OCI-LY7 (cell line): ENCODE measurements around the gene ATP11C. TPM values are rescaled to one million over a fixed set of nuclear protein-coding genes. Genes with fewer than 3 reads are reported as not detected.

Source experiments
- Bru-seq: library from RNA; stranded (reverse); fragments of 400-500 nt; gene quantifications from one replicate; lab custom pipeline; 2021; lab: Mats Ljungman, UMichigan
- BruChase-seq, 2 experiments: library from RNA; stranded (reverse); fragments of 400-500 nt; gene quantifications; one replicate each; lab custom pipeline; 2021; lab: Mats Ljungman, UMichigan
- BruUV-seq: library from RNA; stranded (reverse); fragments of 400-500 nt; replicated peaks from 2 replicates; lab custom pipeline; 2021; lab: Mats Ljungman, UMichigan
- CTCF ChIA-PET: fragments of 300-600 bp; sonication (Branson Sonifier 250); formaldehyde crosslinking; loops from one replicate; lab custom pipeline; 2022; ENCODE audit warnings: antibody characterized with exemption; ENCODE audit not compliant: unreplicated experiment; lab: Charles Lee
- POLR2A ChIA-PET: fragments of 300-600 bp; sonication (Branson Sonifier 250); formaldehyde crosslinking; loops from one replicate; lab custom pipeline; 2022; ENCODE audit warnings: antibody characterized with exemption; lab: Charles Lee
- DNase-seq: peaks from one replicate; pipeline ENCODE4 v3.0.0-alpha.2; 2015; ENCODE audit warnings: low spot score
- H2AFZ ChIP-seq: fragments of 200-600 bp; sonication (generic), shearing (Covaris generic); 2 replicates; pipeline ENCODE4 v1.6.1; 2014; ENCODE audit warnings: mild to moderate bottlenecking, antibody characterized with exemption, low read length, moderate library complexity
- H3K27ac ChIP-seq: fragments of 200-600 bp; sonication (generic); 2 replicates; pipeline ENCODE4 v1.5.1; 2014; ENCODE audit warnings: mixed run types, low read depth, mild to moderate bottlenecking, moderate library complexity, low read length, inconsistent platforms; ENCODE audit not compliant: poor library complexity, severe bottlenecking
- H3K36me3 ChIP-seq: fragments of 200-600 bp; sonication (generic); 2 replicates; pipeline ENCODE4 v1.6.1; 2014; ENCODE audit warnings: mild to moderate bottlenecking, antibody characterized with exemption, low read length, moderate library complexity, mixed read lengths; ENCODE audit not compliant: insufficient read depth
- H3K4me1 ChIP-seq: fragments of 200-600 bp; sonication (generic); 2 replicates; pipeline ENCODE4 v1.5.1; 2014; ENCODE audit warnings: mild to moderate bottlenecking, low read length; ENCODE audit not compliant: insufficient read depth, poor library complexity, severe bottlenecking
- H3K4me2 ChIP-seq: fragments of 200-600 bp; sonication (generic); 2 replicates; pipeline ENCODE4 v1.6.1; 2014; ENCODE audit warnings: mild to moderate bottlenecking, low read length
- H3K4me3 ChIP-seq: fragments of 200-600 bp; sonication (generic); 2 replicates; pipeline ENCODE4 v1.5.1; 2014; ENCODE audit warnings: mild to moderate bottlenecking, low read depth, low read length; ENCODE audit not compliant: poor library complexity, severe bottlenecking
- H3K79me2 ChIP-seq: fragments of 200-600 bp; sonication (generic); 2 replicates; pipeline ENCODE4 v1.6.1; 2016; ENCODE audit warnings: low read depth, mild to moderate bottlenecking, low read length, moderate library complexity, mixed read lengths; ENCODE audit not compliant: insufficient read depth
- H3K9me2 ChIP-seq: fragments of 200-600 bp; sonication (generic); 2 replicates; pipeline ENCODE4 v1.6.1; 2016; ENCODE audit warnings: mild to moderate bottlenecking, low read length, mixed read lengths; ENCODE audit not compliant: insufficient read depth
- H3K9me3 ChIP-seq: fragments of 200-600 bp; sonication (generic); 2 replicates; pipeline ENCODE4 v1.6.1; 2014; ENCODE audit warnings: mild to moderate bottlenecking, mixed run types, low read length, mixed read lengths
- H4K20me1 ChIP-seq: fragments of 200-600 bp; sonication (generic); 2 replicates; pipeline ENCODE4 v1.6.1; 2014; ENCODE audit warnings: mild to moderate bottlenecking, antibody characterized with exemption, low read length, moderate library complexity, mixed read lengths; ENCODE audit not compliant: insufficient read depth
- EZH2phosphoT487 ChIP-seq: fragments of 200-600 bp; sonication (generic); IDR thresholded peaks from 2 replicates; pipeline ENCODE4 v1.6.1; 2018; ENCODE audit warnings: low read depth, borderline replicate concordance, mild to moderate bottlenecking, mixed run types, antibody characterized with exemption, low read length, moderate library complexity, mixed read lengths
- intact Hi-C: fragments of 100-400 bp; cut with micrococcal nuclease; formaldehyde crosslinking; loops from one replicate; pipeline ENCODE4 v1.10.0; 2022; ENCODE audit not compliant: unreplicated experiment
- long read RNA-seq: library from polyadenylated mRNA; stranded (forward); transcript quantifications from one replicate; pipeline ENCODE4 v2.0.0, GENCODE V29; 2022
- total RNA-seq, 2 experiments: library from RNA; depleted of rRNA in 1 of 2; stranded (reverse); fragments of >200 nt in 1 of 2; shearing (Covaris generic) in 1 of 2; gene quantifications; 2 replicates each; pipeline ENCODE4 v1.2.3, GENCODE V29; 2014 to 2022
- TF ChIP-seq, protein P1 (sequence below): fragments of 200-600 bp; sonication (generic); conservative IDR thresholded peaks from 2 replicates; pipeline ENCODE4 v1.5.1; 2014; ENCODE audit warnings: mild to moderate bottlenecking, antibody characterized with exemption, low read length, moderate library complexity, mixed read lengths

ATP11C gene
- 20.6 and 20.9 TPM in 2 replicates for total RNA-seq (2014; rRNA removed; shearing (Covaris generic))
- 25.2 and 25.7 TPM in 2 replicates for total RNA-seq (2022)
- Bru-seq, nascent RNA = percentile 73 among the genes with signal in this experiment
- BruChase-seq, experiment 1, labeled RNA remaining after a 6-hour chase = percentile 72 among the genes with signal in this experiment
- BruChase-seq, experiment 2, labeled RNA remaining after a 2-hour chase = percentile 68 among the genes with signal in this experiment
- long read RNA-seq, partial matches to known transcripts = 3 of 12 reads
- long read RNA-seq, other reads (novel, unspliced or antisense) = 9 of 12 reads

DNA sequence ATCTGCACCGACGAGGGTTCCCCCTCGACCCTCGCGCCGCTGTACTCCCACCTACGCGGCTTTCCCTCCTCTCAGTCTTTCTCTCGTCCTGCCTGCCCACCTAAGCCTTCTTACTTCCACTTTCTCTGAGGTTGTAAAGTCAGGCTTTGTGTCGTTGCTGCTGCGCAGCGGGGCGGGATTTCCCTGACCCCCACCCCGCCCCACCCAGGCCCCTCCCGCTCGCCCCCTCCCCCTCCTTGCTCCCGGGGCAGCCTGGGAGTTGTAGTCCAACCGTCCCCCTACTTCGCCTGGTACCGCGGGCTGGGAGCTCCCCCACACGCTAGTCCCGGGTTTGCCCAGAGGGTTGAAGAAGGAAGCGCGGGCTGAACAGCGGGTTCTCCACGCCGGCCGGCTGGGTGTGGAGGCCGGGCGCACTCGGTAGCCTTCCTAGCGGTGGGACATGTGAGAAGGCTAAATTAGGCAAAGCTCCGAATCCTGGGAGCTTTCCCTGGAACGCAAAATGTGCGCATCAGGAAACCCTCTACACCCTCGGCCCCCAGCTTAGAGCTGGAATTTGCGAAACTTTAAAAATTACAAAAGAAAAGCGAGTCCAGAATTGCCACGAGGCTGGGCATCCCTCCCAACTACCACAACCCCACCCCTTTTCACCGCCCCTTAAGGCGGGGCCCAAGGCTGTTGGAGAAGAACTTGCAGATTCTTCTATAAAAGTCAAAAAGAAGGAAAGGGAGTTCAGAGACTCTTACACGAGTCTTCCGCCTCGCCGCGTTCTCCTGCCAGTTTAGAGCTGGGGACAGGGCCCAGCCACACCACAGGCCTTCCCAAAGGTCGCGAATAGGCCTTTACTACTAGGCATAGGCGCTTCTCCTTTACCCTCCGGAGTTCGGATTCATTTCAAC, at the start of gene ATP11C:
ATP11C (minus strand) TSS at position 153 of the 896 bp plus-strand sequence. CDS start 1,011 bp downstream, outside the sequence.
- peak; percentile 86 for DNase-seq
- peak within 1 kb of the TSS; percentile 81 for H3K4me3 ChIP-seq
- H2AFZ ChIP-seq = peak within 1 kb of the TSS; percentile 89
- no peaks in the 10 kb centered on the region for H3K36me3 ChIP-seq
- H3K27ac ChIP-seq = peak within 1 kb of the TSS; percentile 82
- H3K9me2 ChIP-seq = no peaks in the 10 kb centered on the region
- no peaks in the 10 kb centered on the region for H3K9me3 ChIP-seq
- POLR2A ChIA-PET = interaction anchor here (0.6 to 1.3 kb wide), 8 partner anchors 12 to 455 kb away, joined by 3 to 9 read pairs (median 4); no protein-coding TSS in a partner anchor
- intact Hi-C loops = loop anchor here (2.0 kb wide), 1 partner anchor 378 kb away; no protein-coding TSS in a partner anchor
- no peak for TF ChIP-seq EZH2phosphoT487
- peak within 1 kb of the TSS; percentile 98 for H3K4me2 ChIP-seq
- H3K79me2 ChIP-seq = peaks cover 30% of the 10 kb centered on the region
- H3K4me1 ChIP-seq = peaks cover 31% of the 10 kb centered on the region
- peaks cover 9% of the 10 kb centered on the region; the same call in 1 of the 2 replicates for H4K20me1 ChIP-seq
- no TSS peak for BruUV-seq
- CTCF ChIA-PET = interaction anchor here (0.6 kb wide), 1 partner anchor 373 kb away, joined by 3 read pairs; no protein-coding TSS in a partner anchor

DNA sequence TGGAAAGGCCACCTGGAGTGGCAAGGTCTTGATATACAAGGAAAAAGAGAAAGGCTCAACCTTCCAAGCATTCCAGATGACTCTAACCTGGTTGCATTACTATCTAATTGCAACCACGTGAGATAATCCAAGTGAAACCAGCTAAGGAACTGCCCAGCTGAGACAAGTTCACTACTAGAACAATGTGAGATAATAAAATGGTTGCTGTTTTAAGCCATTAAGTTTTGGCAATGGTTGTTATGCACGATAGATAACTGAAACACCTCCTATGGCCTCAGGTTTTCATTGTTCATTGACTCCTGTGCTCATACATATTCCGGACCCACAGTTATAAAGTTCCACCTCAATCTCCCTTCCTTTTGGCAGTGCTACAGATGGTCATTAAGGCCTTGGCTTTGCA, 41.6 kb upstream of the ATP11C start:
- CTCF ChIA-PET = no interaction called here
- H3K4me3 ChIP-seq = no peak overlapping the region
- no peaks in the 10 kb centered on the region for H4K20me1 ChIP-seq
- POLR2A ChIA-PET = interaction anchor here (0.7 kb wide), 1 partner anchor 1765 kb away, joined by 3 read pairs; no protein-coding TSS in a partner anchor
- H2AFZ ChIP-seq = no peak overlapping the region
- H3K27ac ChIP-seq = no peak overlapping the region
- TF ChIP-seq, protein P1, sequence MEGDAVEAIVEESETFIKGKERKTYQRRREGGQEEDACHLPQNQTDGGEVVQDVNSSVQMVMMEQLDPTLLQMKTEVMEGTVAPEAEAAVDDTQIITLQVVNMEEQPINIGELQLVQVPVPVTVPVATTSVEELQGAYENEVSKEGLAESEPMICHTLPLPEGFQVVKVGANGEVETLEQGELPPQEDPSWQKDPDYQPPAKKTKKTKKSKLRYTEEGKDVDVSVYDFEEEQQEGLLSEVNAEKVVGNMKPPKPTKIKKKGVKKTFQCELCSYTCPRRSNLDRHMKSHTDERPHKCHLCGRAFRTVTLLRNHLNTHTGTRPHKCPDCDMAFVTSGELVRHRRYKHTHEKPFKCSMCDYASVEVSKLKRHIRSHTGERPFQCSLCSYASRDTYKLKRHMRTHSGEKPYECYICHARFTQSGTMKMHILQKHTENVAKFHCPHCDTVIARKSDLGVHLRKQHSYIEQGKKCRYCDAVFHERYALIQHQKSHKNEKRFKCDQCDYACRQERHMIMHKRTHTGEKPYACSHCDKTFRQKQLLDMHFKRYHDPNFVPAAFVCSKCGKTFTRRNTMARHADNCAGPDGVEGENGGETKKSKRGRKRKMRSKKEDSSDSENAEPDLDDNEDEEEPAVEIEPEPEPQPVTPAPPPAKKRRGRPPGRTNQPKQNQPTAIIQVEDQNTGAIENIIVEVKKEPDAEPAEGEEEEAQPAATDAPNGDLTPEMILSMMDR = no peak
- TF ChIP-seq EZH2phosphoT487 = no peak
- intact Hi-C loops = no loop called here
- H3K4me1 ChIP-seq = no peaks in the 10 kb centered on the region
- no peaks in the 10 kb centered on the region for H3K9me3 ChIP-seq
- no peak for DNase-seq
- no TSS peak for BruUV-seq
- H3K9me2 ChIP-seq = no peaks in the 10 kb centered on the region
- no peak overlapping the region for H3K4me2 ChIP-seq
- H3K79me2 ChIP-seq = no peaks in the 10 kb centered on the region
- no peaks in the 10 kb centered on the region for H3K36me3 ChIP-seq
